ENCODE results near the gene MRPS23. TPM values are rescaled to one million over a fixed set of nuclear protein-coding genes. Genes with fewer than 3 reads are reported as not detected.
A peak's percentile ranks its signal among the peaks of the same experiment; 100 is the strongest.

The MRPS23 gene
- polyA plus RNA-seq, 2 of the 4 experiments (the other 2 are of a cell fraction): 110 to 153 TPM

GRCh38 chr17:57892146-57892819 lies 42.4 kb upstream of the MRPS23 start:
- no peak overlapping the region for H3K4me3 ChIP-seq
- peak overlapping the region; percentile 71 for H3K4me2 ChIP-seq
- CTCF ChIA-PET: interaction anchor here (0.7 to 48.7 kb wide), 27 partner anchors 10 to 221 kb away, joined by 3 to 1377 read pairs (median 8); partner anchors contain the start of genes CUEDC1, MRPS23, SRSF1 and VEZF1
- POLR2A ChIA-PET: interaction anchor here (0.6 to 1.9 kb wide), 17 partner anchors 11 to 101 kb away, joined by 3 to 11 read pairs (median 4); partner anchors contain the start of genes CUEDC1 and VEZF1
- H3K9me3 ChIP-seq: no peaks in the 10 kb centered on the region
- H3K27ac ChIP-seq: peak overlapping the region; percentile 92 to 96
- ATAC-seq (peak; percentile 66 to 84), FAIRE-seq (peak; percentile 91), DNase-seq (ENCODE audit: low read depth in 1 of 2, low spot score in 1 of 2) (peak; percentile 92)
- TF ChIP-seq RAD21 (conservative IDR thresholded peaks at IDR 0.05 in 1 of 2, IDR thresholded peaks at IDR 0.05 in 1 of 2): peak; percentile 95 to 96
- TF ChIP-seq TFCP2L1 (CRISPR knock-in tag; IDR thresholded peaks at IDR 0.05): 0 out of 2 replicates have a peak, but pooled peaks have one; percentile 68
- no peak for TF ChIP-seq FOSB (CRISPR knock-in tag; IDR thresholded peaks at IDR 0.05)
- TF ChIP-seq CBX2 (IDR thresholded peaks at IDR 0.05; ENCODE audit: borderline replicate concordance, low read depth): no peak
- no peak for TF ChIP-seq KDM5A (IDR thresholded peaks at IDR 0.05)
- peak; percentile 97 for TF ChIP-seq SMC3 (IDR thresholded peaks at IDR 0.05)
- 0 out of 2 replicates have a peak, but pooled peaks have one; percentile 11 for TF ChIP-seq RFX5 (IDR thresholded peaks at IDR 0.05)
- peak in 1 of 2 experiments; percentile 65; a peak in 2 of 4 replicates for TF ChIP-seq CEBPB (IDR thresholded peaks at IDR 0.05)
- 0 out of 2 replicates have a peak, but pooled peaks have one; percentile 32 for TF ChIP-seq JUNB (IDR thresholded peaks at IDR 0.05)
- peak; percentile 97 for TF ChIP-seq CTCF (IDR thresholded peaks at IDR 0.05)
- TF ChIP-seq HOXB13 (CRISPR knock-in tag; IDR thresholded peaks at IDR 0.05; ENCODE audit: low read depth): no peak
- peak; percentile 1 for TF ChIP-seq MAFK (IDR thresholded peaks at IDR 0.05; ENCODE audit: partially characterized antibody)
- TF ChIP-seq CHD2 (IDR thresholded peaks at IDR 0.05; ENCODE audit: low read length, partially characterized antibody): peak; percentile 48
- no peak for TF ChIP-seq FOSL2 (IDR thresholded peaks at IDR 0.05)
- 0 out of 2 replicates have a peak, but pooled peaks have one; percentile 2 for TF ChIP-seq FOSL2 (CRISPR knock-in tag; IDR thresholded peaks at IDR 0.05)
- no peak for TF ChIP-seq KDM1A (IDR thresholded peaks at IDR 0.05; ENCODE audit: low read depth)
- TF ChIP-seq PBX3 (IDR thresholded peaks at IDR 0.05): no peak
- H3K4me1 ChIP-seq: peaks cover 81% of the 10 kb centered on the region
- WGBS (ENCODE audit: missing lambda C conversion rate): 42% methylated on average over 5 of the region's 6 CpGs

GRCh38 chr17:57890857-57891232 lies 41.0 kb upstream of the MRPS23 start:
- DNase-seq (ENCODE audit: low read depth in 1 of 2, low spot score in 1 of 2) (no peak), FAIRE-seq (no peak), ATAC-seq (peak in 1 of 2 experiments; percentile 3; a peak in 2 of 6 replicates)
- peak overlapping the region; percentile 64 for H3K4me2 ChIP-seq
- POLR2A ChIA-PET: interaction anchor here (1.9 kb wide), 1 partner anchor 12 kb away, joined by 8 read pairs; no protein-coding TSS in a partner anchor
- WGBS (ENCODE audit: missing lambda C conversion rate): 74% methylated on average over 4 of the region's 4 CpGs
- H3K9me3 ChIP-seq: no peaks in the 10 kb centered on the region
- CTCF ChIA-PET: interaction anchor here (0.8 to 48.7 kb wide), 13 partner anchors 12 to 648 kb away, joined by 3 to 1377 read pairs (median 6); partner anchors contain the start of genes CUEDC1, MRPS23, SRSF1 and VEZF1
- peak overlapping the region; percentile 92 to 96 for H3K27ac ChIP-seq
- peaks cover 77% of the 10 kb centered on the region for H3K4me1 ChIP-seq
- H3K4me3 ChIP-seq: no peak overlapping the region
- TF ChIP-seq CHD2 (IDR thresholded peaks at IDR 0.05; ENCODE audit: low read length, partially characterized antibody): no peak
- no peak for TF ChIP-seq HDAC2 (IDR thresholded peaks at IDR 0.05)
- TF ChIP-seq PHF8 (IDR thresholded peaks at IDR 0.05; ENCODE audit: borderline replicate concordance, low read depth): no peak
- TF ChIP-seq MAFK (IDR thresholded peaks at IDR 0.05; ENCODE audit: partially characterized antibody): no peak

All from A549 (cell line).